ENCODE measurements around the gene INIP. TPM values are rescaled to one million over a fixed set of nuclear protein-coding genes. Genes with fewer than 3 reads are reported as not detected.

The INIP gene
- total RNA-seq, 1 donor from 2014 or later = 23.3 TPM

DNA sequence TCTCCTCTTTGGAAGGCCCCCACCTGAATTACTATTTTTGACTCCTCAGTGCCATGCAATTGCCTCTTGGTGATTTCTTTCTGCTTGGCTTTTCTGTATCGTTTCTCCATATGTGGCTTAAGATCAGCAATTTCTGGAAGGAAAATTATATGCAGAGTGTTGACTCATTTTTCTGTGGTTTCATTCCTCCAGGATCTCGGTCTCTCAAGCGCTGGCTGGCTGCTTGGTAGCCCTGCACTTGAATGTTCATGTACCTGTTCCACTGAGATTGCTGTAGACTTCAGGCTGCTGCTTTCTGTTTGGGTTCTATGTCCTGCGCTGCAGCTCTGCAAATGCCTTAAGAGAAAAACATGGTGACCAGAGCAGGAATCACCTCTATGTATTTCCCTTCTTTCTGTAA lies 77.6 kb downstream of the INIP start:
- no peak for TF ChIP-seq CTCF (IDR thresholded peaks at IDR 0.05; ENCODE audit: unreplicated experiment)
- peaks cover 33% of the 10 kb centered on the region for H3K9me3 Mint-ChIP-seq
- no peaks in the 10 kb centered on the region for H3K4me1 Mint-ChIP-seq
- H3K27me3 Mint-ChIP-seq (ENCODE audit: low read depth) = no peaks in the 10 kb centered on the region
- H3K36me3 Mint-ChIP-seq = peaks cover 30% of the 10 kb centered on the region
- DNase-seq (ENCODE audit: low spot score in 2 of 2, unreplicated experiment in 2 of 2) = no peak
- no peak overlapping the region for H3K4me3 Mint-ChIP-seq
- H3K27ac Mint-ChIP-seq = no peak overlapping the region

Other genes with a start within 250 kb of the INIP start
- 26.9 to 28.3 TPM (median 26.9 TPM) in 3 replicates for gene KIAA1958, start 231.3 kb downstream of the INIP start, total RNA-seq
- 11.8 to 12.7 TPM (median 12.7 TPM) in 3 replicates for gene SNX30, start 32.6 kb upstream of the INIP start, total RNA-seq
- not detected in 3 replicates for gene SLC46A2, start 172.8 kb upstream of the INIP start, total RNA-seq

All from mesothelial cell of epicardium (in vitro differentiated cells).